BLaER1 (cell line): ENCODE results near the gene ERCC3.

Source experiments
- H3K27ac ChIP-seq: shearing (Covaris generic); formaldehyde crosslinking; 2 replicates; pipeline ENCODE4 v1.8.1; 2022
- H3K27me3 ChIP-seq: shearing (Covaris generic); formaldehyde crosslinking; 2 replicates; pipeline ENCODE4 v1.8.1; 2022
- H3K36me3 ChIP-seq: shearing (Covaris generic); formaldehyde crosslinking; 2 replicates; pipeline ENCODE4 v1.8.1; 2022
- H3K4me1 ChIP-seq: shearing (Covaris generic); formaldehyde crosslinking; 2 replicates; pipeline ENCODE4 v1.8.1; 2022
- H3K4me2 ChIP-seq: shearing (Covaris generic); formaldehyde crosslinking; 2 replicates; pipeline ENCODE4 v1.8.1; 2022
- H3K4me3 ChIP-seq: shearing (Covaris generic); formaldehyde crosslinking; 2 replicates; pipeline ENCODE4 v1.8.1; 2022
- H3K9ac ChIP-seq: shearing (Covaris generic); formaldehyde crosslinking; 2 replicates; pipeline ENCODE4 v1.8.1; 2022
- H3K9me3 ChIP-seq: shearing (Covaris generic); formaldehyde crosslinking; 2 replicates; pipeline ENCODE4 v1.8.1; 2022
- H4K20me1 ChIP-seq: shearing (Covaris generic); formaldehyde crosslinking; 2 replicates; pipeline ENCODE4 v1.8.1; 2022
- Cebpa-rat ChIP-seq: shearing (Covaris generic); IDR thresholded peaks from 2 replicates; pipeline ENCODE4 v1.8.1; 2022

Gene ERCC3

GRCh38 chr2:127293748-127294562 is at the start of gene ERCC3:
Gene ERCC3, minus strand, starts transcription at chr2:127294144. Its CDS starts 63 bp downstream, at chr2:127294081.
- no peak for TF ChIP-seq Cebpa-rat
- Histone ChIP-seq H4K20me1 (0 out of 2 replicates have a peak, but pooled peaks cover 8% of the 10 kb centered on the region), H3K4me2 (peak within 1 kb of the TSS; percentile 94), H3K9me3 (no peaks in the 10 kb centered on the region), H3K27ac (peak within 1 kb of the TSS; percentile 85), H3K4me3 (peak within 1 kb of the TSS; percentile 83), H3K27me3 (no peaks in the 10 kb centered on the region), H3K36me3 (peaks cover 39% of the 10 kb centered on the region), H3K4me1 (peaks cover 21% of the 10 kb centered on the region), H3K9ac (peak within 1 kb of the TSS; percentile 89)

- H3K36me3 ChIP-seq = peaks cover 52% of the 10 kb centered on the region
- peaks cover 18% of the 10 kb centered on the region for H3K9me3 ChIP-seq
- no peak overlapping the region for H3K4me3 ChIP-seq
- H3K27ac ChIP-seq = no peak overlapping the region
- no peak for TF ChIP-seq Cebpa-rat
- H3K9ac ChIP-seq = no peak overlapping the region
- peaks cover 12% of the 10 kb centered on the region; the same call in 1 of the 2 replicates for H4K20me1 ChIP-seq
- H3K27me3 ChIP-seq = no peaks in the 10 kb centered on the region
- no peak overlapping the region for H3K4me2 ChIP-seq
- H3K4me1 ChIP-seq = peaks cover 5% of the 10 kb centered on the region
Measured at GRCh38 chr2:127343277-127343676, 49.3 kb upstream of the ERCC3 start.

GRCh38 chr2:127342101-127342500 is 48.2 kb upstream of the ERCC3 start:
- Histone ChIP-seq H4K20me1 (peaks cover 12% of the 10 kb centered on the region; the same call in 1 of the 2 replicates), H3K27ac (no peak overlapping the region), H3K36me3 (peaks cover 55% of the 10 kb centered on the region), H3K4me1 (no peaks in the 10 kb centered on the region), H3K4me2 (no peak overlapping the region), H3K9ac (no peak overlapping the region), H3K9me3 (peaks cover 18% of the 10 kb centered on the region), H3K27me3 (no peaks in the 10 kb centered on the region), H3K4me3 (no peak overlapping the region)
- no peak for TF ChIP-seq Cebpa-rat

DNA sequence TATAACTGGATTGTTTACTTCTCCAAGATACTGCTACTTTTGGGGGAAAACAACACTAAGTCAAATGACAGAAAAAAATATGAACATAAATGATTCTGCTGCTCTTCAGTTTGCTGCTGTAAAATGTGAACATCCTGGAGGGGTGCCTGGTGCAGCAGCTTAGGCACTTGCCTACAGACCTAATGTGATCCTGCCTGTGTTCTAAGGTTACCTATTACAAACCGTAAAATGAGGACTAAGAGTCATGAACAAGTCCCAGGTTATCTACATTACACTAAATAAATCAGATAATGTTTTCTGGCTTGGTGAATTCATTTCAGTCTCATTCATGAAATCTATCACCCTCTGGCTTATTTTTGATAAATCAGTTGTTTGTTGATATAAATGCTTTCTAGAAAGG is 38.4 kb upstream of the ERCC3 start:
- H3K27me3 ChIP-seq = no peaks in the 10 kb centered on the region
- peaks cover 56% of the 10 kb centered on the region for H3K36me3 ChIP-seq

DNA sequence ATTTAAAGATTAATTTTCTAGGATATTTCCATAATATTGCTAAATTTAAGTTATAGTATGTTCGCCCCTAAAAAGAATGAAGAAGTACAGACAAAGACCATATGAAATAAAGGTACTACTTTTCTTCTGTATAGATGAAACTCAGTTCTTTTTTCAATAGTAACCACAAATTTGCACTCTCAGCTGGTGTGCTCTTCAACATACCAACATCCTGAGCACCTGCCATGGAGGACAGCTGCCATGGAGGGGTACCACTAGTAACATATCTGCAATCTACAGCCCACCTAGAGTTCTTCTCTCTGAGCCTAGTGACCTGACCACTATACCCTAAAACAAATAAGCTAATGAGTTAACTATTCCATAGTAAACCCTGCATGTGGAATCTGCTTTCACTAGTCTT is 36.8 kb upstream of the ERCC3 start:
- no peaks in the 10 kb centered on the region for H3K4me1 ChIP-seq
- no peak overlapping the region for H3K4me3 ChIP-seq
- TF ChIP-seq Cebpa-rat = no peak
- H3K9me3 ChIP-seq = no peaks in the 10 kb centered on the region
- peaks cover 49% of the 10 kb centered on the region for H3K36me3 ChIP-seq
- no peaks in the 10 kb centered on the region for H4K20me1 ChIP-seq
- H3K9ac ChIP-seq = no peak overlapping the region
- no peak overlapping the region for H3K4me2 ChIP-seq
- no peaks in the 10 kb centered on the region for H3K27me3 ChIP-seq
- H3K27ac ChIP-seq = no peak overlapping the region

More for the DNA sequence above, 38.4 kb upstream of the ERCC3 start:
- no peak overlapping the region for H3K4me2 ChIP-seq
- no peak for TF ChIP-seq Cebpa-rat
- H4K20me1 ChIP-seq = no peaks in the 10 kb centered on the region
- H3K9me3 ChIP-seq = no peaks in the 10 kb centered on the region
- no peak overlapping the region for H3K9ac ChIP-seq
- H3K4me1 ChIP-seq = no peaks in the 10 kb centered on the region
- no peak overlapping the region for H3K27ac ChIP-seq
- H3K4me3 ChIP-seq = no peak overlapping the region

GRCh38 chr2:127326289-127326945 is 32.5 kb upstream of the ERCC3 start:
- Histone ChIP-seq H3K36me3 (peaks cover 46% of the 10 kb centered on the region), H3K4me2 (no peak overlapping the region), H3K4me3 (no peak overlapping the region), H3K27ac (no peak overlapping the region), H4K20me1 (no peaks in the 10 kb centered on the region), H3K27me3 (no peaks in the 10 kb centered on the region), H3K9ac (no peak overlapping the region), H3K9me3 (no peaks in the 10 kb centered on the region), H3K4me1 (no peaks in the 10 kb centered on the region)
- TF ChIP-seq Cebpa-rat = no peak

DNA sequence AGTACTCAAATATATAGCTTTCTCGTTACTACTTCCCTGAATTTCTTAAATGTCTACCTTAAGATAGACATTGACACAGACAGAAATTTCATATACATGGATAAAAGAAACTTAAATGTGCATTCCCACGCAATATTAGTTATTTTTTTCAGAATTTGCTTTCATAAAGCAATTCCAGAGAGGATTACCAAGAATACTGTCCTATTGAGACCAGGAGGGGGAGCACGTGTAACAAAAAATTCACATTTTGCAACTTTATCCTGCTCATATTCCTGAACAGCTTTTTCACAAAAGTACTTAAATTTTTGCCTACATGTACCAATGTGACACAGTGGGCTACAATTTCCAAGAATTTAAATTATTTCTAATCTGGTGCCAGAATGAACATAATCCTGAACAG is 30.7 kb upstream of the ERCC3 start:
- Histone ChIP-seq H3K9me3 (peaks cover 14% of the 10 kb centered on the region), H3K27me3 (no peaks in the 10 kb centered on the region), H3K4me3 (no peak overlapping the region), H3K4me2 (no peak overlapping the region), H3K27ac (no peak overlapping the region), H3K36me3 (peaks cover 56% of the 10 kb centered on the region), H3K9ac (no peak overlapping the region), H3K4me1 (no peaks in the 10 kb centered on the region), H4K20me1 (no peaks in the 10 kb centered on the region)
- no peak for TF ChIP-seq Cebpa-rat

DNA sequence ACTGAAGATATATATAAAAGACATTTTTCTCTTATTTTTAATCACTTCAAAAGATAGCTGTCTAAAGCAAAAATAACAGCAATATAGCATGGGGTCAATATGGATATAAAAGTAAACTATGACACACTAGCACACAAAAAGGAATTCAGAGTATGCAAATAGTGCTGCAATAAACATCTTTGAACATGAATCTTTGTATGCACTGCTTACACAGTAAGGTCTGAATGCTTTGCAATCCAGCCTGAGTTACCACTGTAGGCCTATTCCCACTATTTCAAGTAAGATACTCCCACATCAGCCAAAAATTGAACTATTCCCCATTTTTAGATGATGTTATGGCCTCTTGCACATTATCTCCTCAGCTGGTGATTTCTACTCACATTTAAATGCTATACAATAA is 27.4 kb upstream of the ERCC3 start:
- H3K4me3 ChIP-seq = no peak overlapping the region
- no peaks in the 10 kb centered on the region for H4K20me1 ChIP-seq
- no peaks in the 10 kb centered on the region for H3K4me1 ChIP-seq
- no peak overlapping the region for H3K4me2 ChIP-seq
- no peak overlapping the region for H3K27ac ChIP-seq
- H3K36me3 ChIP-seq = peaks cover 71% of the 10 kb centered on the region
- H3K9me3 ChIP-seq = peaks cover 14% of the 10 kb centered on the region
- TF ChIP-seq Cebpa-rat = no peak
- H3K27me3 ChIP-seq = no peaks in the 10 kb centered on the region
- H3K9ac ChIP-seq = no peak overlapping the region

GRCh38 chr2:127320586-127321275 is 26.8 kb upstream of the ERCC3 start:
- H3K9ac ChIP-seq = no peak overlapping the region
- no peak for TF ChIP-seq Cebpa-rat
- peaks cover 74% of the 10 kb centered on the region for H3K36me3 ChIP-seq

GRCh38 chr2:127320067-127320466 is 26.1 kb upstream of the ERCC3 start:
- H3K4me1 ChIP-seq = no peaks in the 10 kb centered on the region
- no peak for TF ChIP-seq Cebpa-rat
- H3K9ac ChIP-seq = no peak overlapping the region
- H3K9me3 ChIP-seq = peaks cover 14% of the 10 kb centered on the region
- H3K27ac ChIP-seq = no peak overlapping the region
- H3K4me2 ChIP-seq = no peak overlapping the region
- H3K27me3 ChIP-seq = no peaks in the 10 kb centered on the region
- no peaks in the 10 kb centered on the region for H4K20me1 ChIP-seq
- H3K36me3 ChIP-seq = peaks cover 74% of the 10 kb centered on the region
- H3K4me3 ChIP-seq = no peak overlapping the region

More at GRCh38 chr2:127320586-127321275, 26.8 kb upstream of the ERCC3 start:
- no peaks in the 10 kb centered on the region for H3K4me1 ChIP-seq
- no peaks in the 10 kb centered on the region for H3K27me3 ChIP-seq
- no peaks in the 10 kb centered on the region for H4K20me1 ChIP-seq
- no peak overlapping the region for H3K4me3 ChIP-seq
- H3K9me3 ChIP-seq = peaks cover 14% of the 10 kb centered on the region
- no peak overlapping the region for H3K27ac ChIP-seq
- H3K4me2 ChIP-seq = no peak overlapping the region
